WTC11 (cell line): Measurements from ENCODE around the gene IAH1.
A peak's percentile ranks its signal among the peaks of the same experiment; 100 is the strongest.

ENCODE experiments used
- ATF1 ChIP-seq: sonication (generic); formaldehyde crosslinking; IDR thresholded peaks from 2 replicates; pipeline ENCODE4 v1.8.1; 2023; ENCODE audit warnings: mild to moderate bottlenecking, moderate library complexity, missing genetic modification reagents
- CDX4 ChIP-seq: fragments of 250-450 bp; sonication (Bioruptor Pico); IDR thresholded peaks from 2 replicates; pipeline ENCODE4 v1.9.0; 2021; ENCODE audit warnings: moderate library complexity, mild to moderate bottlenecking, inconsistent platforms, borderline replicate concordance
- CREB1 ChIP-seq: sonication (generic); formaldehyde crosslinking; IDR thresholded peaks from 2 replicates; pipeline ENCODE4 v1.8.0; 2023; ENCODE audit warnings: mild to moderate bottlenecking, missing genetic modification reagents
- ETV6 ChIP-seq: sonication (generic); formaldehyde crosslinking; IDR thresholded peaks from 2 replicates; pipeline ENCODE4 v1.8.1; 2022; ENCODE audit warnings: mild to moderate bottlenecking, missing genetic modification reagents
- KAT7 ChIP-seq: sonication (generic); formaldehyde crosslinking; IDR thresholded peaks from 2 replicates; pipeline ENCODE4 v1.8.1; 2023; ENCODE audit warnings: missing genetic modification reagents, mild to moderate bottlenecking, borderline replicate concordance
- ZNF121 ChIP-seq: sonication (generic); formaldehyde crosslinking; IDR thresholded peaks from 2 replicates; pipeline ENCODE4 v1.8.0; 2023; ENCODE audit warnings: missing genetic modification reagents
- ZNF232 ChIP-seq: sonication (generic); formaldehyde crosslinking; IDR thresholded peaks from 2 replicates; pipeline ENCODE4 v1.8.0; 2022; ENCODE audit warnings: mild to moderate bottlenecking, missing genetic modification reagents
- TF ChIP-seq, protein P1 (sequence below): fragments of 200-600 bp; IDR thresholded peaks from 2 replicates; pipeline ENCODE4 v1.8.0; 2022; ENCODE audit warnings: antibody characterized with exemption
- TF ChIP-seq, protein P2 (sequence below): sonication (generic); formaldehyde crosslinking; IDR thresholded peaks from 2 replicates; pipeline ENCODE4 v1.8.1; 2023; ENCODE audit warnings: mild to moderate bottlenecking, moderate library complexity, missing genetic modification reagents
- TF ChIP-seq, protein P3 (sequence below): sonication (generic); formaldehyde crosslinking; IDR thresholded peaks from 2 replicates; pipeline ENCODE4 v1.8.0; 2022; ENCODE audit warnings: mild to moderate bottlenecking, missing genetic modification reagents
- TF ChIP-seq, protein P4 (sequence below): sonication (generic); formaldehyde crosslinking; IDR thresholded peaks from 2 replicates; pipeline ENCODE4 v1.8.0; 2023; ENCODE audit warnings: missing genetic modification reagents
- TF ChIP-seq, protein P5 (sequence below): sonication (generic); formaldehyde crosslinking; IDR thresholded peaks from 2 replicates; pipeline ENCODE4 v1.8.0; 2022; ENCODE audit warnings: mild to moderate bottlenecking, missing genetic modification reagents

- TF ChIP-seq, protein P1, sequence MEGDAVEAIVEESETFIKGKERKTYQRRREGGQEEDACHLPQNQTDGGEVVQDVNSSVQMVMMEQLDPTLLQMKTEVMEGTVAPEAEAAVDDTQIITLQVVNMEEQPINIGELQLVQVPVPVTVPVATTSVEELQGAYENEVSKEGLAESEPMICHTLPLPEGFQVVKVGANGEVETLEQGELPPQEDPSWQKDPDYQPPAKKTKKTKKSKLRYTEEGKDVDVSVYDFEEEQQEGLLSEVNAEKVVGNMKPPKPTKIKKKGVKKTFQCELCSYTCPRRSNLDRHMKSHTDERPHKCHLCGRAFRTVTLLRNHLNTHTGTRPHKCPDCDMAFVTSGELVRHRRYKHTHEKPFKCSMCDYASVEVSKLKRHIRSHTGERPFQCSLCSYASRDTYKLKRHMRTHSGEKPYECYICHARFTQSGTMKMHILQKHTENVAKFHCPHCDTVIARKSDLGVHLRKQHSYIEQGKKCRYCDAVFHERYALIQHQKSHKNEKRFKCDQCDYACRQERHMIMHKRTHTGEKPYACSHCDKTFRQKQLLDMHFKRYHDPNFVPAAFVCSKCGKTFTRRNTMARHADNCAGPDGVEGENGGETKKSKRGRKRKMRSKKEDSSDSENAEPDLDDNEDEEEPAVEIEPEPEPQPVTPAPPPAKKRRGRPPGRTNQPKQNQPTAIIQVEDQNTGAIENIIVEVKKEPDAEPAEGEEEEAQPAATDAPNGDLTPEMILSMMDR = no peak
- TF ChIP-seq CREB1 (CRISPR knock-in tag) = no peak
- no peak for TF ChIP-seq CDX4 (CRISPR knock-in tag)
- TF ChIP-seq, protein P2, sequence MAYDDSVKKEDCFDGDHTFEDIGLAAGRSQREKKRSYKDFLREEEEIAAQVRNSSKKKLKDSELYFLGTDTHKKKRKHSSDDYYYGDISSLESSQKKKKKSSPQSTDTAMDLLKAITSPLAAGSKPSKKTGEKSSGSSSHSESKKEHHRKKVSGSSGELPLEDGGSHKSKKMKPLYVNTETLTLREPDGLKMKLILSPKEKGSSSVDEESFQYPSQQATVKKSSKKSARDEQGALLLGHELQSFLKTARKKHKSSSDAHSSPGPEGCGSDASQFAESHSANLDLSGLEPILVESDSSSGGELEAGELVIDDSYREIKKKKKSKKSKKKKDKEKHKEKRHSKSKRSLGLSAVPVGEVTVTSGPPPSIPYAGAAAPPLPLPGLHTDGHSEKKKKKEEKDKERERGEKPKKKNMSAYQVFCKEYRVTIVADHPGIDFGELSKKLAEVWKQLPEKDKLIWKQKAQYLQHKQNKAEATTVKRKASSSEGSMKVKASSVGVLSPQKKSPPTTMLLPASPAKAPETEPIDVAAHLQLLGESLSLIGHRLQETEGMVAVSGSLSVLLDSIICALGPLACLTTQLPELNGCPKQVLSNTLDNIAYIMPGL = no peak
- TF ChIP-seq ZNF121 (CRISPR knock-in tag) = no peak
- TF ChIP-seq ATF1 (CRISPR knock-in tag) = no peak
- TF ChIP-seq, protein P3, sequence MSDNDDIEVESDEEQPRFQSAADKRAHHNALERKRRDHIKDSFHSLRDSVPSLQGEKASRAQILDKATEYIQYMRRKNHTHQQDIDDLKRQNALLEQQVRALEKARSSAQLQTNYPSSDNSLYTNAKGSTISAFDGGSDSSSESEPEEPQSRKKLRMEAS (CRISPR knock-in tag) = no peak
- TF ChIP-seq, protein P4, sequence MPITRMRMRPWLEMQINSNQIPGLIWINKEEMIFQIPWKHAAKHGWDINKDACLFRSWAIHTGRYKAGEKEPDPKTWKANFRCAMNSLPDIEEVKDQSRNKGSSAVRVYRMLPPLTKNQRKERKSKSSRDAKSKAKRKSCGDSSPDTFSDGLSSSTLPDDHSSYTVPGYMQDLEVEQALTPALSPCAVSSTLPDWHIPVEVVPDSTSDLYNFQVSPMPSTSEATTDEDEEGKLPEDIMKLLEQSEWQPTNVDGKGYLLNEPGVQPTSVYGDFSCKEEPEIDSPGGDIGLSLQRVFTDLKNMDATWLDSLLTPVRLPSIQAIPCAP (CRISPR knock-in tag) = no peak
- TF ChIP-seq ETV6 (CRISPR knock-in tag) = 0 out of 2 replicates have a peak, but pooled peaks have one; percentile 18
- no peak for TF ChIP-seq ZNF232
- TF ChIP-seq, protein P5, sequence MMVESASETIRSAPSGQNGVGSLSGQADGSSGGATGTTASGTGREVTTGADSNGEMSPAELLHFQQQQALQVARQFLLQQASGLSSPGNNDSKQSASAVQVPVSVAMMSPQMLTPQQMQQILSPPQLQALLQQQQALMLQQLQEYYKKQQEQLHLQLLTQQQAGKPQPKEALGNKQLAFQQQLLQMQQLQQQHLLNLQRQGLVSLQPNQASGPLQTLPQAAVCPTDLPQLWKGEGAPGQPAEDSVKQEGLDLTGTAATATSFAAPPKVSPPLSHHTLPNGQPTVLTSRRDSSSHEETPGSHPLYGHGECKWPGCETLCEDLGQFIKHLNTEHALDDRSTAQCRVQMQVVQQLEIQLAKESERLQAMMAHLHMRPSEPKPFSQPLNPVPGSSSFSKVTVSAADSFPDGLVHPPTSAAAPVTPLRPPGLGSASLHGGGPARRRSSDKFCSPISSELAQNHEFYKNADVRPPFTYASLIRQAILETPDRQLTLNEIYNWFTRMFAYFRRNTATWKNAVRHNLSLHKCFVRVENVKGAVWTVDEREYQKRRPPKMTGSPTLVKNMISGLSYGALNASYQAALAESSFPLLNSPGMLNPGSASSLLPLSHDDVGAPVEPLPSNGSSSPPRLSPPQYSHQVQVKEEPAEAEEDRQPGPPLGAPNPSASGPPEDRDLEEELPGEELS (CRISPR knock-in tag) = no peak
- TF ChIP-seq KAT7 (CRISPR knock-in tag) = no peak
These were observed 905 bp upstream of the IAH1 start for GRCh38 chr2:9473308-9473984.
